ENCODE measurements around the gene SRC.

The SRC gene

DNA sequence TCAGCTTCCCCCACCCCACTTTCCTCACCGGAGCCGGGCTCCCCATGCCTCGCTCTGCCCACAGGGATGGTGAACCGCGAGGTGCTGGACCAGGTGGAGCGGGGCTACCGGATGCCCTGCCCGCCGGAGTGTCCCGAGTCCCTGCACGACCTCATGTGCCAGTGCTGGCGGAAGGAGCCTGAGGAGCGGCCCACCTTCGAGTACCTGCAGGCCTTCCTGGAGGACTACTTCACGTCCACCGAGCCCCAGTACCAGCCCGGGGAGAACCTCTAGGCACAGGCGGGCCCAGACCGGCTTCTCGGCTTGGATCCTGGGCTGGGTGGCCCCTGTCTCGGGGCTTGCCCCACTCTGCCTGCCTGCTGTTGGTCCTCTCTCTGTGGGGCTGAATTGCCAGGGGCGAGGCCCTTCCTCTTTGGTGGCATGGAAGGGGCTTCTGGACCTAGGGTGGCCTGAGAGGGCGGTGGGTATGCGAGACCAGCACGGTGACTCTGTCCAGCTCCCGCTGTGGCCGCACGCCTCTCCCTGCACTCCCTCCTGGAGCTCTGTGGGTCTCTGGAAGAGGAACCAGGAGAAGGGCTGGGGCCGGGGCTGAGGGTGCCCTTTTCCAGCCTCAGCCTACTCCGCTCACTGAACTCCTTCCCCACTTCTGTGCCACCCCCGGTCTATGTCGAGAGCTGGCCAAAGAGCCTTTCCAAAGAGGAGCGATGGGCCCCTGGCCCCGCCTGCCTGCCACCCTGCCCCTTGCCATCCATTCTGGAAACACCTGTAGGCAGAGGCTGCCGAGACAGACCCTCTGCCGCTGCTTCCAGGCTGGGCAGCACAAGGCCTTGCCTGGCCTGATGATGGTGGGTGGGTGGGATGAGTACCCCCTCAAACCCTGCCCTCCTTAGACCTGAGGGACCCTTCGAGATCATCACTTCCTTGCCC, 57.4 kb downstream of the SRC start:
- no peak for DNase-seq (ENCODE audit: extremely low read depth, low read depth)
- no peak for TF ChIP-seq CTCF (IDR thresholded peaks at IDR 0.05; ENCODE audit: low read depth, low read length)

DNA sequence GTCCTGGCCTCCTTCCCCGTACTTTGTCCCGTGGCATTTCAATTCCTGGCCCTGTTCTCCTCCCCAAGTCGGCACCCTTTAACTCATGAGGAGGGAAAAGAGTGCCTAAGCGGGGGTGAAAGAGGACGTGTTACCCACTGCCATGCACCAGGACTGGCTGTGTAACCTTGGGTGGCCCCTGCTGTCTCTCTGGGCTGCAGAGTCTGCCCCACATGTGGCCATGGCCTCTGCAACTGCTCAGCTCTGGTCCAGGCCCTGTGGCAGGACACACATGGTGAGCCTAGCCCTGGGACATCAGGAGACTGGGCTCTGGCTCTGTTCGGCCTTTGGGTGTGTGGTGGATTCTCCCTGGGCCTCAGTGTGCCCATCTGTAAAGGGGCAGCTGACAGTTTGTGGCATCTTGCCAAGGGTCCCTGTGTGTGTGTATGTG, 58.5 kb downstream of the SRC start:
- no peak for DNase-seq (ENCODE audit: extremely low read depth, low read depth)
- TF ChIP-seq CTCF (IDR thresholded peaks at IDR 0.05; ENCODE audit: low read depth, low read length) = no peak

DNA sequence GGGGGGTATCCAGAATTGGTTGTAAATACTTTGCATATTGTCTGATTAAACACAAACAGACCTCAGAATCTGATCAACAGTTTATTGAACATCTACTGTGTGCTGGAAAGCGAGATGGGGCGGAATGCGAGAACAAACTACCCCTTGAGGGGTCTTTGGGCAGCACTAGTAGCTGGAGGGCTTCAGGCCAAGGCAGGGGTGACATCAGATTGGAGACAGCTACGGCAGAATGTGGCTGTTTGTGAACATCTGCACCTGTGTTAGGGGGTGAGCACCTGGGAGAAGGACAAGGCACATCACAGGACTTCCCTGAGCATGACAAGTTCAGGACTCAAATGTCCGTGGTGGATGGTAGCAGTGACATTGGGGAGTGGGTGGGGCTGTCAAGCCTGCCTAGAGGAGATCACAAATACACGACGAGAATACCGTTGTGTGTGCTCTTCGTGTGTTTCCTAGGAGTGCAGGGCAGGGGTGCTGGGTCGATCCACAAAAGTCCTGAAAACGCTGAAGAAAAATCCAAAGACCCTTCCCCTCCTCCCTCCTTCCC, 59.5 kb downstream of the SRC start:
- no peak for DNase-seq (ENCODE audit: extremely low read depth, low read depth)
- TF ChIP-seq CTCF (IDR thresholded peaks at IDR 0.05; ENCODE audit: low read depth, low read length) = no peak

DNA sequence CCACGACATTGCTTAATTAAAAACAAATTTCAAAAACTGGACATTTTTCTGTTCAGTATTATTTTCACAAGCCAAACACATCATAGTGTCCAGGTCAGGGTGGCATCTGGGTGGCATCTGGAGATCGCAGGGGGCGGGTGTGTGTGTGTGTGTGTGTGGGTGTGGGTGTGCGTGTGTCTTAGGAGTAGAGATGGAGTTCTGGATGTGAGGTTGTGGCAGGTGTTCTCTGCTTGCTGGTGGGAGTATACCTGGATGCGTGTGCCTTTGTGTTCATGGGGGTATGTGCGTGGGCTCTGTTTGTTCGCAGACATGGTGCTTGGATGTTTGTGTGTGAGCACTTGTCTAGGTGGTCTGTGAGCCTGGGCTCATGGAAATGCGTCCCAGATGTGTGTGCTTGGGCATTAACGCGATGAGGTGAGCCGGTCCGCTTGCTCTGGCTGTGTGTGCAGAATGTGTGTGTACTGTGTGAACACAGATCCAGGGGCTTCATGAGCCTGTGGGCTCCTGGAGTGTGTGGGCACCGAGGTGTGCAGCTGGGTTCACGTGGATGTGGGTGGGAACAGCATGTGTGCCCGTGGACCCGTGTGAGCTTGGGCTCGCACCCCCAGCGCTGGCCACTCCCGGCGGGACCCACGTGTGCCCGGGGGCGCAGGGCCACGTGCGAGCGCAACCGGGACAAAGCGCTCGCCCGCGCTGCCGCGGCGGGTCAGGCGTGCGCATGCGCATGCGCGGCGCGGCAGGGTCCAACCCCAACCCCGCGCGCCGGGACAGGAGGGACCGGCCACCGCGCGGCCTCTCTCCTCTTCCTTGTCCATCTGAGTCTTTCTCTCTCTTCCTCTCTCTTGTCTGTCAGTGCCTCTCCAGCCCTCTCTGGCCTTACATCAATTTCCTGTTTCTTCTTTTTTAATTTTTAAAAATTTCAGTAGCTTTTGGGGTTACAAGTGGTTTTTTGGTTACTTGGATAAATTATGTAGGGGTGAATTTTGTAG, 60.4 kb downstream of the SRC start:
- DNase-seq (ENCODE audit: extremely low read depth, low read depth) = no peak
- TF ChIP-seq CTCF (IDR thresholded peaks at IDR 0.05; ENCODE audit: low read depth, low read length) = no peak

- TF ChIP-seq CTCF (IDR thresholded peaks at IDR 0.05; ENCODE audit: low read depth, low read length) = no peak
Measured at GRCh38 chr20:37407019-37407566, 61.2 kb downstream of the SRC start.

DNA sequence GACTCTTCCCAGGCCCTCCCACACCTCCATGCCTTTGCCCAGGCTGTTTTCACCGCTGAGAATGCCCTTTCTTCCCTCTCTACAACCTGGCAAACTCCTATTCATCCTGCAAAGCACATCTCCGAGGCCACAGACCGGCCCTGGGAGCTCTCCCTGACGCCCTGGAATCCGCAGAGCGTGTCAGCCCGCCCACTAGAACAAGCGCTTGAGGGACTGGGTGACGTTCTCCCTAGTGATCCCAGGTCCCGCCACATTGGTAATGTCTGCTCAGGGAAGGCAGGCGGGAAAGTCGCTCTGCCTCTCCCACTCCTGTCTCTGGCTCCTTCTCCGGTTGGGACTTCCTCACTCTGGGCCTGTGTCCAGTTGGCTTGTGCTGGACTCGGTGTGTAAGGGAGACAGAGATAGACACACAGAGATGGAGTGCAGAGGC, 61.6 kb downstream of the SRC start:
- DNase-seq (ENCODE audit: extremely low read depth, low read depth) = no peak

More at GRCh38 chr20:37407019-37407566, 61.2 kb downstream of the SRC start:
- DNase-seq (ENCODE audit: extremely low read depth, low read depth) = no peak

More for the DNA sequence above, 61.6 kb downstream of the SRC start:
- no peak for TF ChIP-seq CTCF (IDR thresholded peaks at IDR 0.05; ENCODE audit: low read depth, low read length)

Measured in AG09319 (cell line).